H1 (cell line): ENCODE results near the gene AOAH. TPM values are rescaled to one million over a fixed set of nuclear protein-coding genes. Genes with fewer than 3 reads are reported as not detected.

Experiments
- BACH1 ChIP-seq: IDR thresholded peaks from 2 replicates; pipeline ENCODE4 v1.6.1; 2012; ENCODE audit warnings: low read length, improper control_type of control experiment
- BRCA1 ChIP-seq: IDR thresholded peaks from 2 replicates; pipeline ENCODE4 v1.6.1; 2012; ENCODE audit warnings: low read depth, low read length, improper control_type of control experiment
- CTBP2 ChIP-seq: IDR thresholded peaks from 2 replicates; pipeline ENCODE4 v1.7.0; 2011; ENCODE audit warnings: borderline replicate concordance, mild to moderate bottlenecking, moderate library complexity, mixed read lengths, low read length; ENCODE audit not compliant: insufficient read depth, insufficient read length
- RBBP5 ChIP-seq: IDR thresholded peaks from 2 replicates; pipeline ENCODE4 v1.7.1; 2012; ENCODE audit warnings: low read depth, mild to moderate bottlenecking, inconsistent platforms, low read length, moderate library complexity, borderline replicate concordance
- RNF2 ChIP-seq: fragments of 200-900, 300-1000 bp; sonication (generic); IDR thresholded peaks from 2 replicates; pipeline ENCODE4 v1.7.1; 2016; ENCODE audit warnings: borderline replicate concordance, low read depth, mild to moderate bottlenecking, antibody characterized with exemption, low read length; ENCODE audit not compliant: poor library complexity, severe bottlenecking; ENCODE audit errors: missing control alignments
- SIN3A ChIP-seq, 2 experiments: IDR thresholded peaks in 1 of 2; conservative IDR thresholded peaks in 1 of 2; 2 replicates each; pipeline ENCODE4 v1.6.1; 2011 to 2012; ENCODE audit warnings: low read length in 2 of 2, improper control_type of control experiment in 1 of 2, low read depth in 1 of 2, mild to moderate bottlenecking in 1 of 2
- polyA plus RNA-seq, 7 experiments: library from polyadenylated mRNA; depleted of rRNA in 3 of 7; stranded (reverse) in 5 of 7; unstranded in 2 of 7; fragments of >200 nt in 5 of 7; fragments of 200-250 nt in 2 of 7; gene quantifications; 1 replicate in 5 of 7; 2 replicates in 1 of 7; 4 replicates in 1 of 7; pipeline versions ENCODE4 v1.2.1 to v1.2.3, GENCODE V29; 2011 to 2013; ENCODE audit warnings: missing spikeins in 2 of 7, mixed read lengths in 2 of 7
- total RNA-seq: library from RNA; stranded (reverse); fragmentation: NEBNext Ultra II Directional; extraction: Animal tissue kit (Norgen Biotek cat#: 25700); gene quantifications from 2 replicates; pipeline ENCODE4 v1.2.1, GENCODE V29; 2021

The AOAH gene
- total and polyA plus RNA-seq, 2 of the 8 experiments (the other 6 are each of a cell fraction or from before 2014, with no cell fraction given) = 0.08 TPM; not detected in 1

- TF ChIP-seq RNF2 = no peak
- no peak for TF ChIP-seq BACH1
- no peak for TF ChIP-seq SIN3A (conservative IDR thresholded peaks at IDR 0.05 in 1 of 2, IDR thresholded peaks at IDR 0.05 in 1 of 2; ENCODE audit: low read depth in 1 of 2, low read length in 2 of 2)
- TF ChIP-seq RBBP5 = no peak
- no peak for TF ChIP-seq CTBP2
- TF ChIP-seq BRCA1 = no peak
Measured at GRCh38 chr7:36565792-36566356, 158.4 kb downstream of the AOAH start (continued).
